ENCODE results near the gene ADAMTSL1.

ADAMTSL1 gene

DNA sequence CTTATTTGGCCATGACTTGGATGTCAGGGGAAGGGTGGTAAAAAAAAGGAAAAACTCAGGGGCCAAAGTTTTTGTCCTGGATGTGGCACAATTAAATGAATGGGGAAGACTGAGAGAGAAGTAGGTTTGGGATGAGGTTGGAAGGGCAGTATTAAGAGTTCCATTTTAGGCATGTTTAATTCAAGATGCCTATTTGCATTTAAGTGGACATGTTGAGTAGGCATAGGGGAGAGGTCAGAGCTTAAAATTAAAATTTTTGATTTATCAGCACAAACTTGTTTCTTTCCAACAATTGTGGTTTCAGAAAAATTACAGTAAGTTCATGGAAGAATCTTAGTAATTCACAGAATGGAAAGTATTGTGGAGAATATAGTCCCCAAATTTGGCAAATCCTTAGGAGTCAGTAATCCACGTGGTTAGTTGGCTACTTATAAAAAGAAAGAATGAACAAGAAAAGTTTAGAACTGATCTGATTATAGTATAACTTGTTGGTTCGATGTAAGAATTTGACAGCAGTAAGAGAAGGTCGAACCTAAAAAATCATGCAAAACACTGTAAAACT, 293.1 kb downstream of the ADAMTSL1 start:
- H3K27ac ChIP-seq (ENCODE audit: extremely low read depth, low read depth, low read length), result no peak overlapping the region
- ChIA-PET CTCF (interaction anchor here (0.7 kb wide), 2 partner anchors 9 to 60 kb away, joined by 4 read pairs; no protein-coding TSS in a partner anchor), POLR2A (no interaction called here)
- H3K36me3 ChIP-seq (ENCODE audit: control insufficient read depth in 2 of 2, insufficient read depth in 1 of 2, low read length in 2 of 2), result no peaks in the 10 kb centered on the region
- no peak for TF ChIP-seq ZNF747 (tag by site-specific recombination; IDR thresholded peaks at IDR 0.05)
- no peak for TF ChIP-seq ZNF362 (tag by site-specific recombination; IDR thresholded peaks at IDR 0.05)
- TF ChIP-seq ZNF18 (tag by site-specific recombination; IDR thresholded peaks at IDR 0.05), result no peak
- TF ChIP-seq ZBTB1 (tag by site-specific recombination; IDR thresholded peaks at IDR 0.05), result no peak
- TF ChIP-seq ZNF423 (tag by site-specific recombination; IDR thresholded peaks at IDR 0.05), result no peak
- TF ChIP-seq REPIN1 (tag by site-specific recombination; IDR thresholded peaks at IDR 0.05; ENCODE audit: low read depth), result no peak
- no peak for TF ChIP-seq ZNF629 (tag by site-specific recombination; IDR thresholded peaks at IDR 0.05)
- no peak for TF ChIP-seq PRDM2 (tag by site-specific recombination; IDR thresholded peaks at IDR 0.05; ENCODE audit: borderline replicate concordance)
- TF ChIP-seq ZNF843 (tag by site-specific recombination; IDR thresholded peaks at IDR 0.05), result no peak
- no peak for TF ChIP-seq KLF9 (tag by site-specific recombination; IDR thresholded peaks at IDR 0.05; ENCODE audit: low read depth)
- TF ChIP-seq ZNF701 (tag by site-specific recombination; IDR thresholded peaks at IDR 0.05), result no peak
- no peak for TF ChIP-seq ZNF707 (tag by site-specific recombination; IDR thresholded peaks at IDR 0.05)
- no peak for TF ChIP-seq ZBTB7A (tag by site-specific recombination; IDR thresholded peaks at IDR 0.05; ENCODE audit: low read depth)
- TF ChIP-seq ZBTB48 (tag by site-specific recombination; IDR thresholded peaks at IDR 0.05), result no peak
- no peak for TF ChIP-seq ZNF398 (tag by site-specific recombination; IDR thresholded peaks at IDR 0.05)
- TF ChIP-seq ZNF596 (tag by site-specific recombination; IDR thresholded peaks at IDR 0.05), result no peak
- no peak for TF ChIP-seq ZNF26 (tag by site-specific recombination; IDR thresholded peaks at IDR 0.05)
- TF ChIP-seq ZNF341 (tag by site-specific recombination; IDR thresholded peaks at IDR 0.05; ENCODE audit: low read depth), result no peak
- TF ChIP-seq ZNF585B (tag by site-specific recombination; IDR thresholded peaks at IDR 0.05), result no peak
- H3K9me3 ChIP-seq (ENCODE audit: control insufficient read depth, insufficient read depth, low read depth, low read length), result no peaks in the 10 kb centered on the region
- H3K4me1 ChIP-seq (ENCODE audit: control insufficient read depth, insufficient read depth, low read length), result peaks cover 1% of the 10 kb centered on the region; the same call in 1 of the 2 replicates
- H3K4me3 ChIP-seq (ENCODE audit: low read depth, low read length), result no peak overlapping the region
